Mesendoderm (in vitro differentiated cells): ENCODE data around the gene DUSP1.

ENCODE experiments used
- DNase-seq: peaks from one replicate; pipeline ENCODE4 v3.0.0; 2013
- H2AK5ac ChIP-seq: 2 replicates; pipeline ENCODE4 v1.6.1; 2013; ENCODE audit warnings: low read length, inconsistent platforms
- H2BK120ac ChIP-seq: 2 replicates; pipeline ENCODE4 v1.6.1; 2013; ENCODE audit warnings: low read depth, mild to moderate bottlenecking, low read length, moderate library complexity, mixed read lengths
- H2BK15ac ChIP-seq: replicated peaks from 2 replicates; pipeline ENCODE4 v1.6.1; 2013; ENCODE audit warnings: low read depth, mild to moderate bottlenecking, moderate library complexity
- H2BK5ac ChIP-seq: 2 replicates; pipeline ENCODE4 v1.6.1; 2013; ENCODE audit warnings: low read length, inconsistent platforms
- H3K18ac ChIP-seq: 2 replicates; pipeline ENCODE4 v1.6.1; 2013; ENCODE audit warnings: mild to moderate bottlenecking, low read length, mixed read lengths
- H3K23ac ChIP-seq: one replicate; pipeline ENCODE4 v1.6.1; 2013; ENCODE audit warnings: low read length
- H3K27ac ChIP-seq: 2 replicates; pipeline ENCODE4 v1.5.1; 2013; ENCODE audit warnings: low read depth, mild to moderate bottlenecking, inconsistent platforms, low read length, moderate library complexity
- H3K27me3 ChIP-seq: 2 replicates; pipeline ENCODE4 v1.6.1; 2013; ENCODE audit warnings: low read length, control low read depth, mild to moderate bottlenecking, inconsistent platforms; ENCODE audit not compliant: insufficient read depth, poor library complexity
- H3K36me3 ChIP-seq: 2 replicates; pipeline ENCODE4 v1.6.1; 2013; ENCODE audit warnings: low read length, inconsistent platforms; ENCODE audit not compliant: control insufficient read depth, insufficient read depth
- H3K4ac ChIP-seq: one replicate; pipeline ENCODE4 v1.6.1; 2013; ENCODE audit warnings: low read depth, mild to moderate bottlenecking, low read length, moderate library complexity
- H3K4me1 ChIP-seq: 2 replicates; pipeline ENCODE4 v1.6.1; 2013; ENCODE audit warnings: low read depth, low read length, inconsistent platforms; ENCODE audit not compliant: control insufficient read depth
- H3K4me2 ChIP-seq: 2 replicates; pipeline ENCODE4 v1.6.1; 2013; ENCODE audit warnings: low read length
- H3K4me3 ChIP-seq: 2 replicates; pipeline ENCODE4 v1.5.1; 2013; ENCODE audit warnings: mild to moderate bottlenecking, low read length
- H3K56ac ChIP-seq: one replicate; pipeline ENCODE4 v1.6.1; 2013; ENCODE audit warnings: low read length
- H3K79me1 ChIP-seq: 2 replicates; pipeline ENCODE4 v1.6.1; 2013; ENCODE audit warnings: low read length, inconsistent platforms
- H3K79me2 ChIP-seq: 2 replicates; pipeline ENCODE4 v1.6.1; 2013; ENCODE audit warnings: mild to moderate bottlenecking, low read length; ENCODE audit not compliant: control insufficient read depth, insufficient read depth
- H3K9ac ChIP-seq: 2 replicates; pipeline ENCODE4 v1.6.1; 2013; ENCODE audit warnings: low read length, inconsistent platforms
- H4K5ac ChIP-seq: one replicate; pipeline ENCODE4 v1.6.1; 2013; ENCODE audit warnings: low read length
- H4K8ac ChIP-seq: one replicate; pipeline ENCODE4 v1.6.1; 2013; ENCODE audit warnings: low read depth, mild to moderate bottlenecking, control low read depth, low read length, moderate library complexity
- WGBS: extraction: QIAGEN DNeasy Blood & Tissue Kit; methylation state at CpG from one replicate; pipeline ENCODE4 v1.1.7; 2013; ENCODE audit warnings: low lambda C conversion rate, missing lambda C conversion rate; ENCODE audit not compliant: insufficient coverage; ENCODE audit errors: extremely low coverage; 5-methylcytosine and 5-hydroxymethylcytosine counted together

DUSP1 gene

GRCh38 chr5:172806897-172807672 is 36.1 kb upstream of the DUSP1 start:
- peak overlapping the region; percentile 13 for H3K18ac ChIP-seq
- H4K5ac ChIP-seq: no peak overlapping the region
- H2BK5ac ChIP-seq: no peak overlapping the region
- H3K27ac ChIP-seq: no peak overlapping the region
- no CpG with 5 or more reads among the region's 24 CpGs for WGBS
- peak overlapping the region; percentile 15 for H2BK120ac ChIP-seq
- H3K56ac ChIP-seq: no peak overlapping the region
- H3K4me2 ChIP-seq: no peak overlapping the region
- H3K36me3 ChIP-seq: no peaks in the 10 kb centered on the region
- H3K4me1 ChIP-seq: no peaks in the 10 kb centered on the region
- H3K79me2 ChIP-seq: no peaks in the 10 kb centered on the region
- no peak overlapping the region for H3K9ac ChIP-seq
- peak overlapping the region; percentile 63 for H3K4ac ChIP-seq
- H4K8ac ChIP-seq: peak overlapping the region; percentile 99
- H2AK5ac ChIP-seq: no peak overlapping the region
- no peak overlapping the region for H3K4me3 ChIP-seq
- no peaks in the 10 kb centered on the region for H3K27me3 ChIP-seq
- peak; percentile 92 for DNase-seq
- H2BK15ac ChIP-seq: no peak overlapping the region
- no peaks in the 10 kb centered on the region for H3K79me1 ChIP-seq
- no peak overlapping the region for H3K23ac ChIP-seq

DNA sequence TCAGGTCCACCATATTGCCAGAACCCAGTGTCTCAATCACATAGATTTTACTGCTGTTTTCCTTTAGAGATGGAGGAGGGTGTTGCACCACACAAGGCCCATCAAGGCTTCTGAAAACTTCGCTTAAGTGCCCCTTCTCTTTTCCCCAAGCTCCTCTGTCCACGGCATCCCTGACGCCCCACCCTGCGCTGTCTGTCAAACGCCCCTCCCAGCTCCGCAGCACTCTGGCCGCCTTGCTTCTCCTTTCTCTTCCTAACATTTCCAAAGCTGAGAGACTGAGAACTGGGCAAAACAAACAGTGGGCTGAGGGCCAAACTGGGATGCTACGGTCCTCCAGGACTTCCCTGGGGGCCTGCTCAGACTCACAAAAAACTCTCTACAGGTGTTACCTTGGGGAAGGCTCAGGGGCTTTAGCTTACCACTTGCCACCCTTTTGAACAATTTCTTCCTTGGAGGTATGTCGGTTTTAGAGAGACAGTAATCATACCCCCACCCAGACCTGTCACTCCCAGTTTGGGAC is 34.8 kb upstream of the DUSP1 start:
- Histone ChIP-seq H3K79me2 (no peaks in the 10 kb centered on the region), H3K79me1 (no peaks in the 10 kb centered on the region), H4K5ac (no peak overlapping the region), H3K4me3 (no peak overlapping the region), H3K4me1 (no peaks in the 10 kb centered on the region), H3K27ac (no peak overlapping the region), H3K4ac (no peak overlapping the region), H3K23ac (no peak overlapping the region), H2AK5ac (no peak overlapping the region), H3K9ac (no peak overlapping the region), H2BK15ac (no peak overlapping the region), H3K27me3 (no peaks in the 10 kb centered on the region), H3K18ac (no peak overlapping the region), H2BK120ac (no peak overlapping the region), H2BK5ac (no peak overlapping the region), H3K56ac (no peak overlapping the region), H3K36me3 (no peaks in the 10 kb centered on the region), H3K4me2 (no peak overlapping the region), H4K8ac (no peak overlapping the region)
- no CpG with 5 or more reads among the region's 9 CpGs for WGBS
- DNase-seq: no peak

DNA sequence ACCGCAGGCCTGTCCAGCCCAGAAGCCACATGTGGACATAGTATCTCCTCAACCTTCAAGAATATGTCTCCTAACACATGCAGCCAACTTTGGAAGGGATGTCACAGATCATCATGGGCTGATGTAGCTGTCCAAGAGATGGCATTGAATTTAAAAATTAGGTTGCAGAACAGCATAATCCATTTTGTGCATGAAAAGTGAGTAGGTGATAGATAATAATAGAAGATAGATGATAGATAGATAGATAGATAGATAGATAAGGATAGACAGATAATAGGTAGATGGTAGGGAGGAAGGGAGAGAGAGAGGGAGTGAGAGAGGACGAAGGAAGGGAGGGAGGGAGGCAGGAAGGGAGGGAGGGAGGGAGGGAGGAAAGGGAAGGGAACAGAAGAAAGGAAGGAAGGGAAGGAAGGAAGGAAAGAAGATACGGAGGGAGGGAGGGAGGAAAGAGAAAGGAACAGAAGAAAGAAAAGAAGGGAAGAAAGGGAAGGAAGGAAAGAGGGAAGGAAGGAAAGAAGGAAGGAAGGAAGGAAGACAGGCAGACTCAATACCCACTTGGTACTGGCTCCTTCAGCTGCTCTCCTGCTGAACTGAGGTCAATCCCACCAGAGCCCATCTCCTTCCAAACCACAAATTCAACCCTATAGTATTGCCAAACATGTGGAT is 34.2 kb upstream of the DUSP1 start:
- H3K4me1 ChIP-seq: no peaks in the 10 kb centered on the region

DNA sequence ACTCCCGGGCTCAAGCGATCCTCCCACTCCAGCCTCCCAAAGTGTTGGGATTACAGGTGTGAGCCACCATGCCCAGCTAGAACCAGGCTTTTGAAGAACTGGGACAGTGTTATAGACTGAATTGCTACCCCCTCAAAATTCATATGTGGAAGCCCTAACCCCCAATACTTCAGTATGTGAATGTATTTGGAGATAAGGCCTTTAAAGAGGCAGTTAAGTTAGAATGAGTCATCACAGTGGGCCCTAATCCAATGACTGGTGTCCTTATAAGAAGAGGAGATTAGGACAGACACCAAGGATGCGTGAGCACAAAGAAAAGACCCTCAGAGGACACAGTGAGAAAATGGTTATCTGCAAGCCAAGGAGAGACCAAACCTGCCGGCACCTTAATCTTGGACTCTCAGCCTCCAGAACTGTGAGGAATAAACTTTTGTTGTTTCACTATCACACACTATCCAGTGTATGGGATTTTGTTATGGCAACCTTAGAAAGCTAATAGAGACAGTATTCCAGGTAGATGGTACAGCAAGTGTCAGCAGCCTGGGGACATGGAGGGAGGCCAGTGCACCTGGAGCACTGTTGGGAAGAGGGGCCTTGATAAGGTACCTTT is 31.7 kb upstream of the DUSP1 start:
- Histone ChIP-seq H4K8ac (no peak overlapping the region), H3K4ac (no peak overlapping the region), H2AK5ac (no peak overlapping the region), H3K23ac (no peak overlapping the region), H3K4me2 (no peak overlapping the region), H3K18ac (no peak overlapping the region), H2BK5ac (no peak overlapping the region), H3K27me3 (no peaks in the 10 kb centered on the region), H3K56ac (no peak overlapping the region), H3K4me1 (no peaks in the 10 kb centered on the region), H3K27ac (no peak overlapping the region), H2BK15ac (no peak overlapping the region), H3K79me1 (no peaks in the 10 kb centered on the region), H2BK120ac (no peak overlapping the region), H4K5ac (no peak overlapping the region), H3K36me3 (no peaks in the 10 kb centered on the region), H3K79me2 (no peaks in the 10 kb centered on the region), H3K9ac (no peak overlapping the region), H3K4me3 (no peak overlapping the region)
- no CpG with 5 or more reads among the region's 4 CpGs for WGBS
- DNase-seq: no peak

More for the DNA sequence above, 34.2 kb upstream of the DUSP1 start:
- H3K18ac ChIP-seq: no peak overlapping the region
- no peak overlapping the region for H3K23ac ChIP-seq
- H3K27me3 ChIP-seq: no peaks in the 10 kb centered on the region
- no peak overlapping the region for H3K4me2 ChIP-seq
- no peaks in the 10 kb centered on the region for H3K79me1 ChIP-seq
- no peak overlapping the region for H2BK120ac ChIP-seq
- WGBS: 83% methylated on average over 1 of the region's 3 CpGs
- no peak overlapping the region for H4K5ac ChIP-seq
- H3K4ac ChIP-seq: no peak overlapping the region
- H3K27ac ChIP-seq: no peak overlapping the region
- no peak overlapping the region for H2AK5ac ChIP-seq
- no peak overlapping the region for H3K9ac ChIP-seq
- H3K56ac ChIP-seq: no peak overlapping the region
- no peak overlapping the region for H2BK15ac ChIP-seq
- no peaks in the 10 kb centered on the region for H3K79me2 ChIP-seq
- no peak for DNase-seq
- H3K4me3 ChIP-seq: no peak overlapping the region
- H3K36me3 ChIP-seq: no peaks in the 10 kb centered on the region
- H2BK5ac ChIP-seq: no peak overlapping the region
- H4K8ac ChIP-seq: no peak overlapping the region

- no peak overlapping the region for H3K27ac ChIP-seq
- H2BK5ac ChIP-seq: no peak overlapping the region
- H4K5ac ChIP-seq: no peak overlapping the region
- H3K79me1 ChIP-seq: no peaks in the 10 kb centered on the region
- H4K8ac ChIP-seq: no peak overlapping the region
- H3K23ac ChIP-seq: no peak overlapping the region
- no peak overlapping the region for H3K4me2 ChIP-seq
- no peaks in the 10 kb centered on the region for H3K4me1 ChIP-seq
- no peak overlapping the region for H2BK120ac ChIP-seq
- no peak overlapping the region for H3K4me3 ChIP-seq
- H2BK15ac ChIP-seq: no peak overlapping the region
- no peak overlapping the region for H3K56ac ChIP-seq
- no peak overlapping the region for H2AK5ac ChIP-seq
- no peak overlapping the region for H3K9ac ChIP-seq
- H3K36me3 ChIP-seq: no peaks in the 10 kb centered on the region
- no peaks in the 10 kb centered on the region for H3K79me2 ChIP-seq
- H3K4ac ChIP-seq: no peak overlapping the region
- H3K27me3 ChIP-seq: no peaks in the 10 kb centered on the region
- DNase-seq: no peak
- no CpG with 5 or more reads among the region's 2 CpGs for WGBS
- no peak overlapping the region for H3K18ac ChIP-seq
Observed at GRCh38 chr5:172802112-172802511, 31.1 kb upstream of the DUSP1 start.
